Smooth muscle cell (in vitro differentiated cells): ENCODE results near the gene LRRFIP1. TPM values are rescaled to one million over a fixed set of nuclear protein-coding genes. Genes with fewer than 3 reads are reported as not detected.

Experiments
- DNase-seq: peaks from one replicate; lab custom pipeline; 2025; ENCODE audit not compliant: unreplicated experiment; lab: John Stamatoyannopoulos, UW
- H2AFZ ChIP-seq: fragments of 200-600 bp; sonication (generic); 2 replicates; pipeline ENCODE4 v1.6.0; 2016; ENCODE audit warnings: antibody characterized with exemption, low read depth, mild to moderate bottlenecking
- H3F3A ChIP-seq: fragments of 200-600 bp; sonication (generic); 2 replicates; pipeline ENCODE4 v1.6.0; 2017; ENCODE audit warnings: antibody characterized with exemption, low read depth
- H3K27ac ChIP-seq: fragments of 200-600 bp; sonication (generic); 2 replicates; pipeline ENCODE4 v1.5.1; 2016; ENCODE audit warnings: low read depth, mild to moderate bottlenecking
- H3K27me3 ChIP-seq: fragments of 200-600 bp; sonication (generic); 2 replicates; pipeline ENCODE4 v1.6.1; 2016; ENCODE audit warnings: low read depth, mild to moderate bottlenecking
- H3K36me3 ChIP-seq: fragments of 200-600 bp; sonication (generic); 2 replicates; pipeline ENCODE4 v1.5.1; 2016; ENCODE audit warnings: low read depth
- H3K4me1 ChIP-seq: fragments of 200-600 bp; sonication (generic); 2 replicates; pipeline ENCODE4 v1.5.1; 2016; ENCODE audit warnings: low read depth
- H3K4me2 ChIP-seq: fragments of 200-600 bp; sonication (generic); 2 replicates; pipeline ENCODE4 v1.6.0; 2016; ENCODE audit warnings: mild to moderate bottlenecking
- H3K4me3 ChIP-seq: fragments of 200-600 bp; sonication (generic); 2 replicates; pipeline ENCODE4 v1.5.1; 2016; ENCODE audit warnings: mild to moderate bottlenecking
- H3K79me2 ChIP-seq: fragments of 200-600 bp; sonication (generic); 2 replicates; pipeline ENCODE4 v1.6.0; 2016; ENCODE audit warnings: low read depth, mild to moderate bottlenecking
- H3K9ac ChIP-seq: fragments of 200-600 bp; sonication (generic); 2 replicates; pipeline ENCODE4 v1.6.0; 2016; ENCODE audit warnings: low read depth
- H3K9me3 ChIP-seq: fragments of 200-600 bp; sonication (generic); replicated peaks from 2 replicates; pipeline ENCODE4 v1.5.1; 2016; ENCODE audit warnings: low read depth
- H4K20me1 ChIP-seq: fragments of 200-600 bp; sonication (generic); 2 replicates; pipeline ENCODE4 v1.6.0; 2016; ENCODE audit warnings: low read depth
- WGBS: methylation state at CpG from one replicate; pipeline ENCODE4 v1.1.7; 2016; ENCODE audit warnings: low lambda C conversion rate; 5-methylcytosine and 5-hydroxymethylcytosine counted together
- polyA plus RNA-seq: library from polyadenylated mRNA; unstranded; fragments of >200 nt; fragmentation: Nextera tagmentation; extraction: Ambion mirVana; gene quantifications from 2 replicates; pipeline ENCODE4 v1.2.1, GENCODE V29; 2016
- total RNA-seq: library from RNA; depleted of rRNA; stranded (reverse); fragments of >200 nt; gene quantifications from 2 replicates; pipeline ENCODE4 v1.2.3, GENCODE V29; 2014
- TF ChIP-seq, protein P1 (sequence below): fragments of 200-600 bp; sonication (generic); IDR thresholded peaks from 2 replicates; pipeline ENCODE4 v1.5.1; 2017; ENCODE audit warnings: borderline replicate concordance, mild to moderate bottlenecking, antibody characterized with exemption; ENCODE audit not compliant: insufficient read depth, poor library complexity, severe bottlenecking

The LRRFIP1 gene
- total and polyA plus RNA-seq, 2 experiments from 2014 or later, result 36.2 to 65.1 TPM

DNA sequence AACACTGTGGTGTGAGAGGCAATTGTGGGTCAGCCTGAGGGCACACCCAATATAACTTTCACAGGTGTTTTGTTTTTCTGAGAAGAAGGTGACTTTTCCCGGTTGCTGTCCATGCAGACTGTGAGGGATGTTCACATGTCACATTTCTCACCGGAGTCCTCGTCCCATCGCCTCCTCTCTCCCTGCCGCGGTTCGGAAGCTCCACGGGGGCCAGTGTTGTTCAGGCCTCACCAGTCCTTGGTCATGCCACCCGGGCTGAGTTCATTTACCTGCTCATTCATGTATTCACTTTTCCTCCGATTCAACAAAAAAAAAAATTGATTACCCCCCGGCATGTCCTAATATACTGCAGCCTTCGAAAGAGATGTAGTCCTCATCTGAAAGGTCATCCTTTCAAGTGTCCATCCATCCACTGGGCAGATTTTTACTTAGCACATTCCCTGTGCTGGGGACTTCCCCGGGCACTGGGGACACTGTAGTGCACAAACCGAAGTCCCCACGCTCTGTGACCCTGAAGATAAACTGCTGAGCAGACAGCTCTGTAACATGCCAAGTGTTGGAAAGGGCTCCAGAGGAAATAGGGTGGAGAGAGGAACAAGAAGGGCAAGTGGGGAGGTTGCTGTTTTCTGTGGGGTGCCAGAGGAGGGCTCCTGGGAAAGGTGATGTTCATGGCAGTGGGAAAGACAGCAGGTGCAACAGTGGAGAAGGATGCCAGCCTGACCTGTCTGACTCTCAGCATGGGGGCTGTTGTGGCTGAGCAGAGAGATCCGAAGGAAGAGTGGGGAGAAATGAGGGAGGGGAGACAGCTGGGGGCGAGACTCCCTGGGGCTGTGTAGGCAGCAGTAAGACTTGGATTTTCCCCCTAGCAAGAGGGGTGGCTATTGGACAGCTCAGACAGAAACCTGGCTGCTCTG is 22.4 kb downstream of the LRRFIP1 start:
- DNase-seq, result no peak
- no peaks in the 10 kb centered on the region for H3F3A ChIP-seq
- H3K9me3 ChIP-seq, result no peaks in the 10 kb centered on the region
- H3K4me3 ChIP-seq, result no peak overlapping the region
- H3K27me3 ChIP-seq, result no peaks in the 10 kb centered on the region
- no peak overlapping the region for H3K4me2 ChIP-seq
- H4K20me1 ChIP-seq, result peaks cover 14% of the 10 kb centered on the region
- no peaks in the 10 kb centered on the region for H3K4me1 ChIP-seq
- 95% methylated on average over 17 of the region's 17 CpGs for WGBS
- H3K79me2 ChIP-seq, result peaks cover 6% of the 10 kb centered on the region
- TF ChIP-seq, protein P1, sequence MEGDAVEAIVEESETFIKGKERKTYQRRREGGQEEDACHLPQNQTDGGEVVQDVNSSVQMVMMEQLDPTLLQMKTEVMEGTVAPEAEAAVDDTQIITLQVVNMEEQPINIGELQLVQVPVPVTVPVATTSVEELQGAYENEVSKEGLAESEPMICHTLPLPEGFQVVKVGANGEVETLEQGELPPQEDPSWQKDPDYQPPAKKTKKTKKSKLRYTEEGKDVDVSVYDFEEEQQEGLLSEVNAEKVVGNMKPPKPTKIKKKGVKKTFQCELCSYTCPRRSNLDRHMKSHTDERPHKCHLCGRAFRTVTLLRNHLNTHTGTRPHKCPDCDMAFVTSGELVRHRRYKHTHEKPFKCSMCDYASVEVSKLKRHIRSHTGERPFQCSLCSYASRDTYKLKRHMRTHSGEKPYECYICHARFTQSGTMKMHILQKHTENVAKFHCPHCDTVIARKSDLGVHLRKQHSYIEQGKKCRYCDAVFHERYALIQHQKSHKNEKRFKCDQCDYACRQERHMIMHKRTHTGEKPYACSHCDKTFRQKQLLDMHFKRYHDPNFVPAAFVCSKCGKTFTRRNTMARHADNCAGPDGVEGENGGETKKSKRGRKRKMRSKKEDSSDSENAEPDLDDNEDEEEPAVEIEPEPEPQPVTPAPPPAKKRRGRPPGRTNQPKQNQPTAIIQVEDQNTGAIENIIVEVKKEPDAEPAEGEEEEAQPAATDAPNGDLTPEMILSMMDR, result no peak
- no peaks in the 10 kb centered on the region for H3K36me3 ChIP-seq
- H3K9ac ChIP-seq, result no peak overlapping the region
- no peak overlapping the region for H3K27ac ChIP-seq
- no peak overlapping the region for H2AFZ ChIP-seq

DNA sequence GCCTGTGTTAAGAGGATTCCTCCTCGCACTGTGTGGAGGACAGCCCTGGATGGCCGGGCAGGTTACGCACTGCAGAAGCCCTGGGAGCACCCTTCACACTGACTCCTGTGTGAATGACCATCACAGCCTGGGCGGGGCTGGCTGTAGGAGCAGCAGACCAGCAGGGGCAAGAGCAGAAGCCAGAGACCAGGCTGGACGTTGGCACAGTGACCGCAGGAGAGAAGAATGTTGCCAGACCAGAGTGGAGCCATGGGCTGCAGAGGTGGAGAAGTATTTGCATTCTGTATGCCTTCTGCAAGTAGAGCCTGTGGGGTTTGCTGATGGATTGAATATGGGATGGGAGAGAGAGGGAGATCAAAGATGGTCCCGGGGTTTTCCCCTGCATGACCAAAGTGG is 23.1 kb downstream of the LRRFIP1 start:
- DNase-seq, result no peak
- Histone ChIP-seq H3K4me3 (no peak overlapping the region), H4K20me1 (peaks cover 8% of the 10 kb centered on the region), H3F3A (no peaks in the 10 kb centered on the region), H3K79me2 (peaks cover 6% of the 10 kb centered on the region), H3K9me3 (no peaks in the 10 kb centered on the region), H3K27me3 (no peaks in the 10 kb centered on the region), H2AFZ (no peak overlapping the region), H3K27ac (no peak overlapping the region), H3K4me1 (no peaks in the 10 kb centered on the region), H3K36me3 (no peaks in the 10 kb centered on the region), H3K4me2 (no peak overlapping the region), H3K9ac (no peak overlapping the region)
- TF ChIP-seq, protein P1, result no peak
- WGBS, result 82% methylated on average over 7 of the region's 7 CpGs

- no peak for DNase-seq
- peaks cover 5% of the 10 kb centered on the region for H3K79me2 ChIP-seq
- peaks cover 1% of the 10 kb centered on the region for H3K36me3 ChIP-seq
- H3K4me2 ChIP-seq, result no peak overlapping the region
- no peak overlapping the region for H3K9ac ChIP-seq
- 96% methylated on average over 10 of the region's 10 CpGs for WGBS
- H3K4me3 ChIP-seq, result no peak overlapping the region
- TF ChIP-seq, protein P1, result no peak
- no peak overlapping the region for H3K27ac ChIP-seq
- peaks cover 5% of the 10 kb centered on the region for H4K20me1 ChIP-seq
- no peaks in the 10 kb centered on the region for H3K27me3 ChIP-seq
- H3K4me1 ChIP-seq, result no peaks in the 10 kb centered on the region
- no peaks in the 10 kb centered on the region for H3F3A ChIP-seq
- H3K9me3 ChIP-seq, result no peaks in the 10 kb centered on the region
- H2AFZ ChIP-seq, result no peak overlapping the region
Observed at GRCh38 chr2:237651761-237652160, 24.4 kb downstream of the LRRFIP1 start.

- no peak overlapping the region for H3K27ac ChIP-seq
- H3K4me3 ChIP-seq, result no peak overlapping the region
- WGBS, result 98% methylated on average over 3 of the region's 3 CpGs
- peaks cover 5% of the 10 kb centered on the region for H3K36me3 ChIP-seq
- no peaks in the 10 kb centered on the region for H3K4me1 ChIP-seq
- TF ChIP-seq, protein P1, result no peak
- no peak overlapping the region for H3K4me2 ChIP-seq
- no peaks in the 10 kb centered on the region for H3K9me3 ChIP-seq
- H3K79me2 ChIP-seq, result peaks cover 2% of the 10 kb centered on the region
- no peaks in the 10 kb centered on the region for H3F3A ChIP-seq
- no peak overlapping the region for H2AFZ ChIP-seq
- no peaks in the 10 kb centered on the region for H3K27me3 ChIP-seq
- DNase-seq, result no peak
- H3K9ac ChIP-seq, result no peak overlapping the region
- H4K20me1 ChIP-seq, result peaks cover 2% of the 10 kb centered on the region
Observed at GRCh38 chr2:237652181-237652580, 24.8 kb downstream of the LRRFIP1 start.
